ENCODE data around the gene HRAS. TPM values are rescaled to one million over a fixed set of nuclear protein-coding genes. Genes with fewer than 3 reads are reported as not detected.

HRAS gene
- total RNA-seq, 3 donors from 2014 or later (not counting 1 experiment from before 2014, with no cell fraction given) = 27.6 to 35.0 (median 30.6) TPM

DNA sequence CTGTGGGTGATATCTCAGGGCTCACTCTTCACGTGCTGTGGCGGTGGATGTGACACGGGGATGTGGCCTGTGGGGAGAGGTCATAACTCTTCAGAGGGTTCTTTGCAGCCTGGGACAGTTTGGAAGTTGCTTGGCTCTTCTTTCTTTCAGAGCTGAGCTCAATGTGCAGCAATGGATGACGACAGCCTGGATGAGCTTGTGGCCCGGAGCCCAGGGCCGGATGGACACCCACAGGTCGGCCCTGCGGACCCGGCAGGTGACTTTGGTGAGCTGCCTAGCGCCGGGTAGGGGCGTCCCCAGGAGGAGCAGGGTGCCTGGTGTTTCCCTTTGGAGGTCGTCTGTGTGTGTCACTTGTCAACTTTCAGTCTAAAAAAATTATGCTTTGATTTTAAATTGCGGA is 46.0 kb upstream of the HRAS start:
- Mint-ChIP-seq H3K4me1 (peaks cover 44 to 47% of the 10 kb centered on the region in 2 donors), H3K36me3 (no peaks in the 10 kb centered on the region), H3K27me3 (ENCODE audit: low read depth in 2 of 2) (no peaks in the 10 kb centered on the region), H3K4me3 (peak overlapping the region; percentile 45), H3K27ac (peak overlapping the region; percentile 53 to 66), H3K9me3 (no peaks in the 10 kb centered on the region)
- ATAC-seq = no peak
- no peaks in the 10 kb centered on the region for H3K9me3 ChIP-seq (ENCODE audit: control insufficient read depth, insufficient read depth, low read length)
- H3K27ac ChIP-seq (ENCODE audit: low read length) = no peak overlapping the region
- TF ChIP-seq, protein P1, sequence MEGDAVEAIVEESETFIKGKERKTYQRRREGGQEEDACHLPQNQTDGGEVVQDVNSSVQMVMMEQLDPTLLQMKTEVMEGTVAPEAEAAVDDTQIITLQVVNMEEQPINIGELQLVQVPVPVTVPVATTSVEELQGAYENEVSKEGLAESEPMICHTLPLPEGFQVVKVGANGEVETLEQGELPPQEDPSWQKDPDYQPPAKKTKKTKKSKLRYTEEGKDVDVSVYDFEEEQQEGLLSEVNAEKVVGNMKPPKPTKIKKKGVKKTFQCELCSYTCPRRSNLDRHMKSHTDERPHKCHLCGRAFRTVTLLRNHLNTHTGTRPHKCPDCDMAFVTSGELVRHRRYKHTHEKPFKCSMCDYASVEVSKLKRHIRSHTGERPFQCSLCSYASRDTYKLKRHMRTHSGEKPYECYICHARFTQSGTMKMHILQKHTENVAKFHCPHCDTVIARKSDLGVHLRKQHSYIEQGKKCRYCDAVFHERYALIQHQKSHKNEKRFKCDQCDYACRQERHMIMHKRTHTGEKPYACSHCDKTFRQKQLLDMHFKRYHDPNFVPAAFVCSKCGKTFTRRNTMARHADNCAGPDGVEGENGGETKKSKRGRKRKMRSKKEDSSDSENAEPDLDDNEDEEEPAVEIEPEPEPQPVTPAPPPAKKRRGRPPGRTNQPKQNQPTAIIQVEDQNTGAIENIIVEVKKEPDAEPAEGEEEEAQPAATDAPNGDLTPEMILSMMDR (IDR thresholded peaks at IDR 0.05) = no peak
- no peaks in the 10 kb centered on the region for H3K27me3 ChIP-seq (ENCODE audit: control insufficient read depth, insufficient read depth, low read length)
- intact Hi-C loops (cut with micrococcal nuclease) = no loop called here
- H3K4me1 ChIP-seq (ENCODE audit: control insufficient read depth, insufficient read depth, low read length) = peaks cover 46% of the 10 kb centered on the region
- DNase-seq = no peak
- 83% methylated on average over 13 of the region's 14 CpGs for WGBS (ENCODE audit: insufficient coverage)
- no peak overlapping the region for H3K4me3 ChIP-seq (ENCODE audit: low read length)
- peaks cover 24% of the 10 kb centered on the region for H3K36me3 ChIP-seq (ENCODE audit: control insufficient read depth, insufficient read depth, low read length)

DNA sequence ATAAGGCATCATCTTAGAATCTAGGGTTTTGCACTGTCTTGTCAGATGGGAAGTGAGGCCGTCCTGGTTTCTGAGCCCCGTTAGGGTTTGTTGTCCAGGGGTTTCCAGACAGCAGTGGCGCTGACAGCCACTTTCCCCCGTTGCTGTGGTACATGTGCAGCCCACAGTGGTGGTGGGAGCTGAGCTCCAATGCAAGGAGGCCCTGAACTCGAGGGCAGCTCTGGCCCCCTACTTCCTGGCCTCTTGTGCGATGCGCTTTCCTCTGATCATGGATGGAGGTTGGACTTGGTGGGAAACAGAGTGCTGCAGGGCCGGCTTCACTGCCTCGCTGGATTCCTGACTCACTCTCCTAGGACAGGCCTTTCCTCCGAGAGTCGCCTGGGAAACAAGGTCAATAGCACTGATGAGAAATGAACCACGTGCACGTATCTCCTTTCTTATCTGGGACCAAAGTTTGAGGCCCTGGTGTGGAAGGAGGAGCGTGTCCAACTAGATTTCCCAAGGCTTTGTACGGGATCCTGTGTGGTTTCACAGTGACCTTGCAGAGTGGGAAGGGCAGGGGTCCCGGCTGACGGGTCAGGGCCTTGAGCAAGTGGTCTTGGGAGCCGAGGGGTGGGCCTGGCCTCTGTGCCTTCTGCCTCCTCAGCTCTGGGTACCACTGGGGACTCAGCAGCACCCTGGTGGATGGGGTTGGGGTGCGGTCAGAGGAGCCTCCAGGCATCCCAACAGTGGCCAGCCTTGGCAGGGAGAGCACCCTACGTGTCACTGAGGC is 44.6 kb upstream of the HRAS start:
- Mint-ChIP-seq H3K36me3 (no peaks in the 10 kb centered on the region), H3K27me3 (ENCODE audit: low read depth in 2 of 2) (peaks cover 0 to 2% of the 10 kb centered on the region in 2 donors), H3K4me3 (peak overlapping the region; percentile 47), H3K27ac (no peak overlapping the region), H3K4me1 (peaks cover 42 to 49% of the 10 kb centered on the region in 2 donors), H3K9me3 (no peaks in the 10 kb centered on the region)
- ATAC-seq = no peak
- 91% methylated on average over 20 of the region's 20 CpGs for WGBS (ENCODE audit: insufficient coverage)
- TF ChIP-seq, protein P1 (IDR thresholded peaks at IDR 0.05) = no peak
- intact Hi-C loops (cut with micrococcal nuclease) = loop anchor here (5.0 kb wide), 1 partner anchor 37 kb away; the partner anchor contains the start of gene IRF7
- peaks cover 23% of the 10 kb centered on the region for H3K36me3 ChIP-seq (ENCODE audit: control insufficient read depth, insufficient read depth, low read length)
- no peak overlapping the region for H3K4me3 ChIP-seq (ENCODE audit: low read length)
- H3K9me3 ChIP-seq (ENCODE audit: control insufficient read depth, insufficient read depth, low read length) = no peaks in the 10 kb centered on the region
- H3K27me3 ChIP-seq (ENCODE audit: control insufficient read depth, insufficient read depth, low read length) = no peaks in the 10 kb centered on the region
- DNase-seq = no peak
- H3K4me1 ChIP-seq (ENCODE audit: control insufficient read depth, insufficient read depth, low read length) = peaks cover 52% of the 10 kb centered on the region
- H3K27ac ChIP-seq (ENCODE audit: low read length) = no peak overlapping the region

DNA sequence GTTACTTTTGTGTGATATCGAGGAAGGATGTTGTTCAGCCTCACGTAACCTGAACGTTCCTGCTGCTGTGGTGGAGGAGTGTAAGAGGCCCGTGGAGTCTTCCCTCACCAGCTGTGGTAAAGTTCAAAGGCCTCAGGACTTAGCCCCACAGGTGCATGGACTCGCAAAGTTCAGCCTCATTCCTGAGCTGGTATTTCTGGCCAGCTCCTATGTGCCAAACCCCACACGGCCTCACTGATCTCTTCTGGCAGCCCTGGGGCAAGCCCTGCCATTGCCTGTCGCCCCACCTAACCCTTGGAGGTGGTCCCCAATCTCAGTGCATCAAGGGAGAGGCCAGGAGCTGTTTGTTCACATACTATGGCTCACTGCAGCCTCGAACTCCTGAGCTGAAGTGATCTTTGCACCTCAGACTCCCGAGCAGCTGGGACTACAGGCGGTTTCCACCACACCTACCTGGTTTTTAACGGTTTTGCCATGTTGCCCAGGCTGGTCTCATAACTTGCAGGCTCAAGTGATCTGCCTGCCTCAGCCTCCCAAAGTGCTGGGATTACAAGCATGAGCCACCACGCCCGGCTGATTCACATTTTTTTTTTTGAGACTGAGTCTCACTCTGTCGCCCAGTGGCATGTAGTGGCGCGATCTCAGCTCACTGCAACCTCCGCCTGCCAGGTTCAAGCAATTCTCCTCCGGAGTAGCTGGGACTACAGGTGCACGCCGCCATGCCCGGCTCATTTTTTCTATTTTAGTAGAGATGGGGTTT is 43.1 kb upstream of the HRAS start:
- peaks cover 12% of the 10 kb centered on the region for H3K36me3 ChIP-seq (ENCODE audit: control insufficient read depth, insufficient read depth, low read length)
- H3K27ac ChIP-seq (ENCODE audit: low read length) = no peak overlapping the region
- ATAC-seq (no peak), DNase-seq (no peak)
- Mint-ChIP-seq H3K4me1 (peaks cover 51 to 60% of the 10 kb centered on the region in 2 donors), H3K36me3 (no peaks in the 10 kb centered on the region), H3K27ac (no peak overlapping the region), H3K27me3 (ENCODE audit: low read depth in 2 of 2) (peaks cover 0 to 10% of the 10 kb centered on the region in 2 donors), H3K4me3 (peak overlapping the region; percentile 70), H3K9me3 (no peaks in the 10 kb centered on the region)
- H3K9me3 ChIP-seq (ENCODE audit: control insufficient read depth, insufficient read depth, low read length) = no peaks in the 10 kb centered on the region
- no peak overlapping the region for H3K4me3 ChIP-seq (ENCODE audit: low read length)
- TF ChIP-seq, protein P1 (IDR thresholded peaks at IDR 0.05) = no peak
- H3K4me1 ChIP-seq (ENCODE audit: control insufficient read depth, insufficient read depth, low read length) = peaks cover 55% of the 10 kb centered on the region
- WGBS (ENCODE audit: insufficient coverage) = 74% methylated on average over 21 of the region's 21 CpGs
- H3K27me3 ChIP-seq (ENCODE audit: control insufficient read depth, insufficient read depth, low read length) = peaks cover 3% of the 10 kb centered on the region
- intact Hi-C loops (cut with micrococcal nuclease) = loop anchor here (5.0 kb wide), 1 partner anchor 39 kb away; the partner anchor contains the start of gene IRF7

All from natural killer cell (primary cell).